ENCODE data around the gene TMEM255B.

DNA sequence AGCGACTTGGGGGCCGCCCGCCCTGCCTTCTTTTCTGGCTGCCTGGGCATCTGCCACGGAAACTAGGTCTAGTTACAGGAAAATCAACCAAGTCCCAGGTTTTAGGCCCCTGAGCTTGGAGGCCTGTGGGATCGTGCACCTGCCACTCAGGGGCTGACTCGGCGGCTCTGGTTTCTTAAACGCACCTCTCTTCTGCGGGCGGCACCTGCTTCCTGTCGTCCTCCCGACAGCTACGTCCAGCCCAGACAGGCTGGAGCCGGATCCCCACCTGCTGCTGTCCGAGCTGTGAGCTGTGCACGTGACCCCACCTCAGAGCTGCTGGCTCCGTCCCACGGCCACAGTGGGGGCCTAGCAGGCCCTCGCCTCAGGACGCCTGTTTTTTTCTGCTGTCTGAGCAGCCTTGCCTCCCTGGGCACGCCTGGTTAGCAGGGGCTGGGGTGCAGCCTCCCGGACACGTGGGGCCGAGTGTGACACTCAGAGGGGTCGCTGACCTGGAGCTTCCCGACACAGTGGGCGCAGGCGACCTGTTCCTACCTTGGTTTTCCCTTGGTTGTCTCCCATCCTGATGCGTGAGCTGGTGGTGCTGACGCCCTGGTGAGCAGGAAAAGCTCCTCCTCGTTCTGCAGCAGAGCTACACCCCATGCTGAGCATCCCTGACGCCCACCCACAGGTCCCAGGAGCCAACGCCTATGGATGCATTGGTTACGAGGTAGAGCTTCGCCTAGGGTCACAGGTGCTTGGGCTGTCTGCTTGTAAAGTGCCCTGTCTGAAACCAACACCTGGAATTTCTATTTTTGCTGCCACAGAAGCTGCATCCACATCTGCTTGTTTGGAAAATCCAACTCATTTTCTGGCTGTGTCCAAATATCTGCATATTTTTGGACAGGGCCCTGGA lies 17.5 kb downstream of the TMEM255B start:
- TF ChIP-seq, protein P1, sequence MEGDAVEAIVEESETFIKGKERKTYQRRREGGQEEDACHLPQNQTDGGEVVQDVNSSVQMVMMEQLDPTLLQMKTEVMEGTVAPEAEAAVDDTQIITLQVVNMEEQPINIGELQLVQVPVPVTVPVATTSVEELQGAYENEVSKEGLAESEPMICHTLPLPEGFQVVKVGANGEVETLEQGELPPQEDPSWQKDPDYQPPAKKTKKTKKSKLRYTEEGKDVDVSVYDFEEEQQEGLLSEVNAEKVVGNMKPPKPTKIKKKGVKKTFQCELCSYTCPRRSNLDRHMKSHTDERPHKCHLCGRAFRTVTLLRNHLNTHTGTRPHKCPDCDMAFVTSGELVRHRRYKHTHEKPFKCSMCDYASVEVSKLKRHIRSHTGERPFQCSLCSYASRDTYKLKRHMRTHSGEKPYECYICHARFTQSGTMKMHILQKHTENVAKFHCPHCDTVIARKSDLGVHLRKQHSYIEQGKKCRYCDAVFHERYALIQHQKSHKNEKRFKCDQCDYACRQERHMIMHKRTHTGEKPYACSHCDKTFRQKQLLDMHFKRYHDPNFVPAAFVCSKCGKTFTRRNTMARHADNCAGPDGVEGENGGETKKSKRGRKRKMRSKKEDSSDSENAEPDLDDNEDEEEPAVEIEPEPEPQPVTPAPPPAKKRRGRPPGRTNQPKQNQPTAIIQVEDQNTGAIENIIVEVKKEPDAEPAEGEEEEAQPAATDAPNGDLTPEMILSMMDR (conservative IDR thresholded peaks at IDR 0.05; ENCODE audit: low read length) = no peak
- no peak for TF ChIP-seq EZH2phosphoT487 (IDR thresholded peaks at IDR 0.05; ENCODE audit: borderline replicate concordance)
